ENCODE measurements around the gene ABI3BP.

GRCh38 chr3:101010296-101010695 lies 17.1 kb upstream of the ABI3BP start:
- no peak for TF ChIP-seq CTCF (IDR thresholded peaks at IDR 0.05)
- TF ChIP-seq POLR2A (IDR thresholded peaks at IDR 0.05) = no peak
